HepG2 (cell line): Measurements from ENCODE around the gene ZSWIM5. TPM values are rescaled to one million over a fixed set of nuclear protein-coding genes. Genes with fewer than 3 reads are reported as not detected.
A peak's percentile ranks its signal among the peaks of the same experiment; 100 is the strongest.

ENCODE experiments used
- AGO1 ChIP-seq: fragments of 200-400 bp; formaldehyde crosslinking; IDR thresholded peaks from 2 replicates; pipeline ENCODE4 v1.6.1; 2017; ENCODE audit warnings: mild to moderate bottlenecking, low read depth, low read length, moderate library complexity; ENCODE audit not compliant: poor library complexity, severe bottlenecking
- GATA4 ChIP-seq: sonication (generic); IDR thresholded peaks from 2 replicates; pipeline ENCODE4 v1.6.1; 2016; ENCODE audit warnings: antibody characterized with exemption, low read depth, borderline replicate concordance
- GPN1 ChIP-seq: sonication (generic); formaldehyde crosslinking; IDR thresholded peaks from 2 replicates; pipeline ENCODE4 v1.5.1; 2020; ENCODE audit warnings: missing genetic modification reagents, borderline replicate concordance
- IRF2 ChIP-seq: IDR thresholded peaks from 2 replicates; pipeline ENCODE4 v1.6.1; 2018; ENCODE audit warnings: missing genetic modification reagents, missing compliant biosample characterization
- KIAA2018 ChIP-seq: sonication (generic); formaldehyde crosslinking; IDR thresholded peaks from 2 replicates; pipeline ENCODE4 v1.5.0; 2020; ENCODE audit warnings: mild to moderate bottlenecking, missing genetic modification reagents, borderline replicate concordance
- KLF11 ChIP-seq: IDR thresholded peaks from 2 replicates; pipeline ENCODE4 v1.6.1; 2016; ENCODE audit warnings: missing compliant biosample characterization
- MEIS2 ChIP-seq: sonication (generic); formaldehyde crosslinking; IDR thresholded peaks from 2 replicates; pipeline ENCODE4 v1.9.0; 2021; ENCODE audit warnings: mild to moderate bottlenecking, missing genetic modification reagents
- MTF2 ChIP-seq: sonication (generic); formaldehyde crosslinking; IDR thresholded peaks from 2 replicates; pipeline ENCODE4 v1.5.0; 2020; ENCODE audit warnings: missing genetic modification reagents, borderline replicate concordance
- NFYB ChIP-seq: sonication (generic); formaldehyde crosslinking; IDR thresholded peaks from 2 replicates; pipeline ENCODE4 v1.4.0; 2020; ENCODE audit warnings: missing genetic modification reagents
- SALL1 ChIP-seq: sonication (generic); formaldehyde crosslinking; IDR thresholded peaks from 2 replicates; pipeline ENCODE4 v1.8.0; 2022; ENCODE audit warnings: mild to moderate bottlenecking, missing genetic modification reagents
- SUZ12 ChIP-seq: fragments of 150-350 bp; IDR thresholded peaks from 2 replicates; pipeline ENCODE4 v1.6.1; 2014; ENCODE audit warnings: low read depth, low read length
- ZFP36L2 ChIP-seq: sonication (generic); formaldehyde crosslinking; IDR thresholded peaks from 2 replicates; pipeline ENCODE4 v1.4.0; 2020; ENCODE audit warnings: missing genetic modification reagents
- ZFP90 ChIP-seq: sonication (generic); formaldehyde crosslinking; IDR thresholded peaks from 2 replicates; pipeline ENCODE4 v1.8.0; 2022; ENCODE audit warnings: missing genetic modification reagents, mild to moderate bottlenecking, inconsistent platforms, borderline replicate concordance
- ZNF10 ChIP-seq: sonication (generic); formaldehyde crosslinking; IDR thresholded peaks from 2 replicates; pipeline ENCODE4 v1.4.0; 2020; ENCODE audit warnings: mild to moderate bottlenecking, low read depth, missing genetic modification reagents, borderline replicate concordance
- ZNF20 ChIP-seq: sonication (generic); formaldehyde crosslinking; IDR thresholded peaks from 2 replicates; pipeline ENCODE4 v1.4.0; 2020; ENCODE audit warnings: mild to moderate bottlenecking, moderate library complexity, missing genetic modification reagents
- ZNF44 ChIP-seq: sonication (generic); formaldehyde crosslinking; IDR thresholded peaks from 2 replicates; pipeline ENCODE4 v1.5.1; 2020; ENCODE audit warnings: mild to moderate bottlenecking, missing genetic modification reagents
- ZNF556 ChIP-seq: sonication (generic); formaldehyde crosslinking; IDR thresholded peaks from 2 replicates; pipeline ENCODE4 v1.4.0; 2020; ENCODE audit warnings: mild to moderate bottlenecking, missing genetic modification reagents, borderline replicate concordance
- ZNF616 ChIP-seq: sonication (generic); formaldehyde crosslinking; IDR thresholded peaks from 2 replicates; pipeline ENCODE4 v1.5.0; 2020; ENCODE audit warnings: low read depth, mild to moderate bottlenecking, missing genetic modification reagents
- ZNF770 ChIP-seq: sonication (generic); formaldehyde crosslinking; IDR thresholded peaks from 2 replicates; pipeline ENCODE4 v1.5.0; 2020; ENCODE audit warnings: mild to moderate bottlenecking, missing genetic modification reagents
- ZNF790 ChIP-seq: sonication (generic); formaldehyde crosslinking; IDR thresholded peaks from 2 replicates; pipeline ENCODE4 v1.8.0; 2022; ENCODE audit warnings: missing genetic modification reagents, mild to moderate bottlenecking, borderline replicate concordance
- polyA plus RNA-seq, 8 experiments: library from polyadenylated mRNA; depleted of rRNA in 3 of 8; stranded (reverse) in 7 of 8; unstranded in 1 of 8; fragments of >200 nt; fragmentation: Illumina TruSeq in 4 of 8; extraction: Trizol in 4 of 8; gene quantifications; 2 replicates each; pipeline versions ENCODE4 v1.2.1 to v1.2.3, GENCODE V29; 2011 to 2016; ENCODE audit warnings: low read depth in 4 of 8, missing spikeins in 1 of 8, mixed read lengths in 1 of 8; ENCODE audit not compliant: insufficient read depth in 1 of 8
- total RNA-seq, 5 experiments: library from RNA; depleted of rRNA; stranded (reverse); fragments of >200 nt; fragmentation: Illumina TruSeq; extraction: Trizol; gene quantifications; 2 replicates each; pipeline ENCODE4 v1.2.3, GENCODE V29; 2016; ENCODE audit warnings: low read depth in 1 of 5

The ZSWIM5 gene
- total and polyA plus RNA-seq, 2 of the 13 experiments (the other 11 are each of a cell fraction or from before 2014, with no cell fraction given) = 11.0 to 20.6 TPM

- TF ChIP-seq ZNF770 (no peak), KLF11 (CRISPR knock-in tag) (no peak), ZNF20 (CRISPR knock-in tag) (no peak), ZFP90 (CRISPR knock-in tag) (peak; percentile 42; the same call in 1 of the 2 replicates), SALL1 (CRISPR knock-in tag) (no peak), MTF2 (CRISPR knock-in tag) (no peak), AGO1 (no peak), ZNF44 (0 out of 2 replicates have a peak, but pooled peaks have one; percentile 79), ZNF790 (no peak), ZNF556 (CRISPR knock-in tag) (no peak), ZNF616 (CRISPR knock-in tag) (0 out of 2 replicates have a peak, but pooled peaks have one; percentile 27), SUZ12 (no peak), GPN1 (no peak), KIAA2018 (CRISPR knock-in tag) (no peak), NFYB (CRISPR knock-in tag) (no peak), IRF2 (peak; percentile 43; the same call in 1 of the 2 replicates), ZFP36L2 (CRISPR knock-in tag) (no peak), ZNF10 (no peak), MEIS2 (no peak), GATA4 (no peak)
These were observed 195.3 kb downstream of the ZSWIM5 start, which contains the start of gene HECTD3 (continued) for GRCh38 chr1:45010855-45011811.
